ENCODE measurements around the gene TEX19.
"Not testable (repeated sequence)": the region's sequence is repeated elsewhere in the genome, so short reads cannot be mapped to it uniquely, and the experiment has no call there.

The TEX19 gene

DNA sequence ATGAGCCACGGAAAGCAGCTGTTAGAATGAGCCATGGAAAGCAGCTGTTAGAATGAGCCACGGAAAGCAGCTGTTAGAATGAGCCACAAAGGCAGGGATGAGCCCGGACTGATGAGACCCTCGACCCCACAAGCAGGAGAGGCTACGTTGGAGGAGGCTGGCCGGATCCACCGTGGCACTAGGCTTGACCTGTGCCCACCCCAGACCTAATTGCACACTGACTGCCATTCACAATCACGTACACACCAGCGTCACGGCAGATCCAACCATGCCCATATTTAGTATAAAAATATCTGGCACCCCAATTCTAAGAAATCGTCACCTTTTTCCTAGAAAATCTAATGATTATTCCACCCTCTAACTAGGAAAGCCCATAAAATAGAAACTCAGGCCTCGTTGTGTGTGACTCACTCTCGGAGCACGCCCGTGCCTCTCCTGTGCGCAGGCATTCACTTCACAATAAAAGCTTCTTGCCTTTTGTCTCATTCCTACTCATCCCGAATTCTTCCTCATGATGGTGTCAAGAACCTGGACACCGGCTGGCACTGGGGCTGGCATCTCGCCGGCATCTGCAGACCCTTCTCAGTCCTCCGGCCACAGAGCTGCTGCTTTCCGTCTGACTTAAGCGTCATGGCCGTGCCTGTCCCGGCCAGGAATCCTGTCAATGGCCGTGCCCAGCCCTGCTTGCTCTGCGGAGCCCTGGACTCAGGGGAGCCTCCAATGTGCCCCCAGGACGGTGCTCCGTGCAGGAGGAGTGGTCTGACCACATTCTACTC is 20.0 kb upstream of the TEX19 start:
- no peaks in the 10 kb centered on the region for H3K9me3 Mint-ChIP-seq
- H3K27me3 Mint-ChIP-seq: peaks cover 0 to 5% of the 10 kb centered on the region in 2 donors
- no peak overlapping the region for H3K4me3 Mint-ChIP-seq
- ATAC-seq (replicated peaks) (no peak), DNase-seq (no peak)
- H3K27ac Mint-ChIP-seq: no peak overlapping the region
- no peaks in the 10 kb centered on the region for H3K36me3 Mint-ChIP-seq (ENCODE audit: insufficient read depth)
- peaks cover 11 to 17% of the 10 kb centered on the region in 2 donors for H3K4me1 Mint-ChIP-seq (ENCODE audit: low read depth in 2 of 2)

- ATAC-seq (replicated peaks) (no peak), DNase-seq (no peak)
- H3K4me3 Mint-ChIP-seq: no peak overlapping the region
- H3K27me3 Mint-ChIP-seq: peaks cover 0 to 3% of the 10 kb centered on the region in 2 donors
- no peaks in the 10 kb centered on the region for H3K36me3 Mint-ChIP-seq (ENCODE audit: insufficient read depth)
- H3K27ac Mint-ChIP-seq: no peak overlapping the region
- H3K4me1 Mint-ChIP-seq (ENCODE audit: low read depth in 2 of 2): peaks cover 9 to 11% of the 10 kb centered on the region in 2 donors
- H3K9me3 Mint-ChIP-seq: no peaks in the 10 kb centered on the region
Observed at GRCh38 chr17:82339634-82340580, 19.1 kb upstream of the TEX19 start.

GRCh38 chr17:82342361-82343079 is 16.5 kb upstream of the TEX19 start:
- peaks cover 3 to 6% of the 10 kb centered on the region in 2 donors for H3K4me1 Mint-ChIP-seq (ENCODE audit: low read depth in 2 of 2)
- no peak for ATAC-seq (replicated peaks)
- H3K27me3 Mint-ChIP-seq: peaks cover 7 to 10% of the 10 kb centered on the region in 2 donors
- DNase-seq: no peak
- no peak overlapping the region for H3K27ac Mint-ChIP-seq
- no peaks in the 10 kb centered on the region for H3K36me3 Mint-ChIP-seq (ENCODE audit: insufficient read depth)
- H3K4me3 Mint-ChIP-seq: no peak overlapping the region
- H3K9me3 Mint-ChIP-seq: no peaks in the 10 kb centered on the region

DNA sequence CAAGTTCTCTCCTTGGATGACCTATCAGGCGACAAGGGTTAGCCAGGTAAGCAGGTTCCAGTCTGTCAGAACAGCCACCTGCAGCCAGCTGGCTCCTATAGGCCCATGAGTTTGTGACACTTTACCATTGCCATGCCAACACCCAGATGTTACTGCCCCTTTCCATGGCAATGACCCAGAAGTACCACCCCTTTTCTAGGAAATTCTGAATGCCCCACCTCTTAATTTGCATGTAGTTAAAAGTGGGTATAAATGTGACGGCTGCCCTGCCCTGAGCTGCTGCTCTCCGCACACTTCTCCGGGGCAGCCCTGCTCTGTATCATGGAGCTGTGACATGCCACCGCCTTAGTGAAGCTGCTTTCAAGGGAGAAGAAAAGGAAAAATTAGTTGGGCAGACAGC is 15.5 kb upstream of the TEX19 start:
- Mint-ChIP-seq H3K27me3 (peaks cover 10 to 14% of the 10 kb centered on the region in 2 donors), H3K4me1 (ENCODE audit: low read depth in 2 of 2) (peaks cover 3 to 6% of the 10 kb centered on the region in 2 donors), H3K9me3 (no peaks in the 10 kb centered on the region), H3K4me3 (no peak overlapping the region), H3K27ac (no peak overlapping the region), H3K36me3 (ENCODE audit: insufficient read depth) (no peaks in the 10 kb centered on the region)
- ATAC-seq (replicated peaks): no peak
- DNase-seq: no peak

DNA sequence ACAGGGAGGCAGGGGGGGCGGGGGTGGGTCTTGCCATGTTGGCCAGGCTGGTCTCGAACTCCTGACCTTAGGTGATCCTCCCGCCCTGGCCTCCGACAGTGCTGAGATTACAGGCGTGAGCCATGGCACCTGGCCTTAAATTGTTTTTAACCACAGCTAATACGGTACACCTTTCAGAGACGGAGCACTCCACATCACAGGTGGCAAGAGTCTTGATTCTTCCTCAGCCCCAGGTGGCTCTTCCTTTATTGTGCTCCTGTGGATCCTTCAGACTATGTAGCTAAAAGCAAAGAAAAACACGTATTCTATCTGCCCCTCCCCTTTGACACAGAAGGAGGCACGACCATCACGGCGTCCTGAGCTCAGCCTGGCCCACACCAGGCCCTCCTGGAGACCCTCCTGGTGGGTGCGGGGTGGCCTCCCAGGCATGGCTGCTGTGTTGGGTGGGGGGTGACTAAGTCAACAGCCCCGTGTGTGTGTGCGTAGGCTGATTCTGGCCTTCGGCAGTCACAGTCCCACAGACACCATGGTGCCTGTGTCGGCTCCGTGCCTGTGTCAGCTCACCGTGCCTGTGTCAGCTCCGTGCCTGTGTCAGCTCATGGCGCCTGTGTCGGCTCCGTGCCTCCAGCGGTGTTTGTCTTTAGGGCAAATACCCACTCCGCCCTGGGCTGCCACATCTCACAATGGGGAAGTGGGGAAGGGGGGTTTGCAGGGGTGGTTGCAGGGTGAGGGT is 14.7 kb upstream of the TEX19 start:
- Mint-ChIP-seq H3K36me3 (ENCODE audit: insufficient read depth) (no peaks in the 10 kb centered on the region), H3K4me3 (no peak overlapping the region), H3K4me1 (ENCODE audit: low read depth in 2 of 2) (peaks cover 3 to 6% of the 10 kb centered on the region in 2 donors), H3K9me3 (no peaks in the 10 kb centered on the region), H3K27ac (no peak overlapping the region), H3K27me3 (peaks cover 14 to 22% of the 10 kb centered on the region in 2 donors)
- no peak for ATAC-seq (replicated peaks)
- no peak for DNase-seq

GRCh38 chr17:82345151-82345976 is 13.7 kb upstream of the TEX19 start:
- Mint-ChIP-seq H3K36me3 (ENCODE audit: insufficient read depth) (no peaks in the 10 kb centered on the region), H3K27ac (no peak overlapping the region), H3K27me3 (peaks cover 14 to 29% of the 10 kb centered on the region in 2 donors), H3K4me3 (no peak overlapping the region), H3K4me1 (ENCODE audit: low read depth in 2 of 2) (peaks cover 3 to 6% of the 10 kb centered on the region in 2 donors), H3K9me3 (no peaks in the 10 kb centered on the region)
- DNase-seq: no peak
- no peak for ATAC-seq (replicated peaks)

- ATAC-seq (replicated peaks) (no peak), DNase-seq (no peak)
- Mint-ChIP-seq H3K36me3 (ENCODE audit: insufficient read depth) (no peaks in the 10 kb centered on the region), H3K9me3 (no peaks in the 10 kb centered on the region), H3K27ac (no peak overlapping the region), H3K4me3 (no peak overlapping the region), H3K27me3 (peaks cover 14 to 35% of the 10 kb centered on the region in 2 donors), H3K4me1 (ENCODE audit: low read depth in 2 of 2) (peaks cover 3 to 6% of the 10 kb centered on the region in 2 donors)
Observed at GRCh38 chr17:82346342-82347300, 12.4 kb upstream of the TEX19 start.

DNA sequence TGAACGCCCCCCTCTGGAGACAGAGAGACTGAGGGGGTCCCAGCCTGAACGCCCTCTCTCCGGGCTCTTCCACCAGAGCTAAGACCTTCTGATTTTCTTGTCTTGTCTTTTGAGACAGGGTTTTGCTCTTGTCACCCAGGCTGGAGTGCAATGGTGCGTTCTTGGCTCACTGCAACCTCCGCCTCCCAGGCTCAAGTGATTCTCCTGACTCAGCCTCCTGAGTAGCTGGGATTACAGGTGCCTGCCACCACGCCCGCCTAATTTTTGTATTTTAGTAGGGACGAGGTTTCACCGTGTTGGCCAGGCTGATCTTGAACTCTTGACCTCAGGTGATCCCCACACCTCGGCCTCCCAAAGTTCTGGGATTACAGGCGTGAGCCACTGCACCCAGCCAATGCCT is 11.1 kb upstream of the TEX19 start:
- H3K9me3 Mint-ChIP-seq; DNase-seq; ATAC-seq (replicated peaks); H3K27ac Mint-ChIP-seq; H3K36me3 Mint-ChIP-seq (ENCODE audit: insufficient read depth); H3K4me3 Mint-ChIP-seq: not testable (repeated sequence)
- Mint-ChIP-seq H3K27me3 (peaks cover 14 to 38% of the 10 kb centered on the region in 2 donors), H3K4me1 (ENCODE audit: low read depth in 2 of 2) (peaks cover 6 to 11% of the 10 kb centered on the region in 2 donors)

DNA sequence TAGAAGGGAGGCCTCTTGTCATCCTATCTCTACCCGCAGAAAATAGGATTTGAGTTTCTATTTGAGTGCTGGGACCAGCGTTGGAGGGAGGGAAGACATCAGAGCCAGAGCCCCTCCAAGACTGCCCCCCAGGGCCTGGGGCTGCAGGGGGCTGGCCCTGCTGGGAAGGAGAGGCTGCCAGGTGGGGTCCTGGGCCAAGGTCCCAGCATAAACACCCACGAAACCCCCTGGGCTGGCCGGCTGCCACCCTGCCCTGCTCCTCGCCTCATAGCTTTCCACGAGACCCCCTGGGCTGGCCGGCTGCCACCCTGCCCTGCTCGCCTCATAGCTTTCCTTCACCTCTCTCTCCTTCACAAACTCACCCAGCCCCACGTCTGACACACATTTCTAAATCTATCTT is 10.6 kb upstream of the TEX19 start:
- no peak for DNase-seq
- no peak overlapping the region for H3K4me3 Mint-ChIP-seq
- no peak for ATAC-seq (replicated peaks)

GRCh38 chr17:82348866-82349265 is 10.2 kb upstream of the TEX19 start:
- H3K9me3 Mint-ChIP-seq: no peaks in the 10 kb centered on the region
- H3K4me1 Mint-ChIP-seq (ENCODE audit: low read depth in 2 of 2): peaks cover 6 to 11% of the 10 kb centered on the region in 2 donors
- no peak overlapping the region for H3K4me3 Mint-ChIP-seq
- peaks cover 14 to 38% of the 10 kb centered on the region in 2 donors for H3K27me3 Mint-ChIP-seq
- DNase-seq (no peak), ATAC-seq (replicated peaks) (no peak)
- no peaks in the 10 kb centered on the region for H3K36me3 Mint-ChIP-seq (ENCODE audit: insufficient read depth)
- no peak overlapping the region for H3K27ac Mint-ChIP-seq

More for the DNA sequence above, 10.6 kb upstream of the TEX19 start:
- Mint-ChIP-seq H3K9me3 (no peaks in the 10 kb centered on the region), H3K4me1 (ENCODE audit: low read depth in 2 of 2) (peaks cover 6 to 11% of the 10 kb centered on the region in 2 donors), H3K27ac (no peak overlapping the region), H3K27me3 (peaks cover 14 to 38% of the 10 kb centered on the region in 2 donors), H3K36me3 (ENCODE audit: insufficient read depth) (no peaks in the 10 kb centered on the region)

DNA sequence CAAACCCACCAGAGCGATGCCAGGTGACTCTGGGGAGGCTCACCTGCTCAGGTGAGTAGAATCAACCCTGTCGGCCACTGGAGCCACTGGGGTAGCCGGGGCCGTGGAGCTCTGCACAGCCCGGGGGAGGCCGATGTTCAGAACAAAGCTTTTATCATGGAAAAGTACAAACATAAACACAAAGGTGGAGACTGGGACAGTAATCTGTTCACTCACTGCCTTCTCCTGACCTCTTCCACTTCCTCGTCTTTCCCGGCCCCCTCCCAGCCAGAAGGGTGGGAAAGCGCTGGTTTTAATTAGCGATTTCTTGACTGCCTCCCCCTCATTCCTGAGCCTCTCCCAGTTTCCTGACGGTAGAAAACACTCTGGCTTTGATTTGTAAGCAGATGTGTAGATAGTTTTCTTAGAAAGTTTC is 9.8 kb upstream of the TEX19 start:
- no peak overlapping the region for H3K27ac Mint-ChIP-seq
- no peak for DNase-seq

More for the DNA sequence above, 9.8 kb upstream of the TEX19 start:
- Mint-ChIP-seq H3K27me3 (peaks cover 14 to 38% of the 10 kb centered on the region in 2 donors), H3K36me3 (ENCODE audit: insufficient read depth) (no peaks in the 10 kb centered on the region), H3K4me3 (no peak overlapping the region), H3K4me1 (ENCODE audit: low read depth in 2 of 2) (peaks cover 6 to 11% of the 10 kb centered on the region in 2 donors), H3K9me3 (no peaks in the 10 kb centered on the region)
- no peak for ATAC-seq (replicated peaks)

Measured in effector memory CD8-positive, alpha-beta T cell (primary cell).